Thoracic aorta (tissue), 2 donors: ENCODE results near the gene KLHL29. TPM values are rescaled to one million over a fixed set of nuclear protein-coding genes. Genes with fewer than 3 reads are reported as not detected.

ENCODE experiments used
- ATAC-seq: fragments of 150-250 bp; one replicate; pipeline ENCODE4 v1.8.0; 2017; ENCODE audit warnings: low read depth; ENCODE audit not compliant: insufficient number of reproducible peaks, low FRiP score
- DNase-seq: peaks from one replicate; pipeline ENCODE4 v3.0.0-alpha.2; 2020; ENCODE audit warnings: low spot score
- H3K27ac ChIP-seq, 2 donors: fragments of 200-600 bp; sonication (generic); 1 replicate in 1 of 2; 2 replicates in 1 of 2; pipeline ENCODE4 v1.5.1; 2016; ENCODE audit warnings: mild to moderate bottlenecking in 2 of 2, moderate library complexity in 2 of 2
- H3K27me3 ChIP-seq: fragments of 200-600 bp; sonication (generic); replicated peaks from 2 replicates; pipeline ENCODE4 v1.6.0; 2016; ENCODE audit warnings: mild to moderate bottlenecking; ENCODE audit not compliant: insufficient read depth
- H3K36me3 ChIP-seq: fragments of 200-600 bp; sonication (generic); one replicate; pipeline ENCODE4 v1.5.1; 2016
- H3K4me1 ChIP-seq, 2 donors: fragments of 200-600 bp; sonication (generic); 1 replicate in 1 of 2; 2 replicates in 1 of 2; pipeline versions ENCODE4 v1.5.1 to v1.6.0; 2016; ENCODE audit warnings: low read depth in 2 of 2, mild to moderate bottlenecking in 1 of 2; ENCODE audit not compliant: control insufficient read depth in 1 of 2
- H3K4me3 ChIP-seq: fragments of 200-600 bp; sonication (generic); 2 replicates; pipeline ENCODE4 v1.5.1; 2016; ENCODE audit warnings: mild to moderate bottlenecking
- H3K9me3 ChIP-seq: fragments of 200-600 bp; sonication (generic); 2 replicates; pipeline ENCODE4 v1.5.1; 2016
- CTCF ChIP-seq: fragments of 200-600 bp; sonication (generic); IDR thresholded peaks from one replicate; pipeline ENCODE4 v1.5.1; 2019; ENCODE audit warnings: antibody characterized with exemption
- total RNA-seq, 2 donors: library from RNA; depleted of rRNA; stranded (reverse); fragments of >200 nt; gene quantifications; one replicate each; pipeline versions ENCODE4 v1.1.0 to v1.2.3, GENCODE V29; 2016

The KLHL29 gene
- total RNA-seq, 2 donors from 2014 or later, result 18.5 to 24.4 TPM

GRCh38 chr2:23600346-23600745 is 215.4 kb downstream of the KLHL29 start:
- Histone ChIP-seq H3K27me3 (no peaks in the 10 kb centered on the region), H3K4me1 (peaks cover 7 to 16% of the 10 kb centered on the region in 2 donors), H3K9me3 (no peaks in the 10 kb centered on the region), H3K27ac (no peak overlapping the region), H3K36me3 (no peaks in the 10 kb centered on the region), H3K4me3 (no peak overlapping the region)
- ATAC-seq (no peak), DNase-seq (no peak)
- TF ChIP-seq CTCF, result no peak

GRCh38 chr2:23601301-23601965 is 216.5 kb downstream of the KLHL29 start:
- Histone ChIP-seq H3K9me3 (no peaks in the 10 kb centered on the region), H3K27me3 (no peaks in the 10 kb centered on the region), H3K36me3 (no peaks in the 10 kb centered on the region), H3K4me3 (no peak overlapping the region), H3K27ac (no peak overlapping the region), H3K4me1 (peaks cover 4 to 5% of the 10 kb centered on the region in 2 donors)
- no peak for TF ChIP-seq CTCF
- no peak for ATAC-seq
- DNase-seq, result no peak

GRCh38 chr2:23602116-23602515 is 217.1 kb downstream of the KLHL29 start:
- ATAC-seq, result no peak

GRCh38 chr2:23603156-23603555 is 218.2 kb downstream of the KLHL29 start:
- H3K36me3 ChIP-seq, result no peaks in the 10 kb centered on the region
- no peak for ATAC-seq
- H3K27ac ChIP-seq, result no peak overlapping the region
- no peaks in the 10 kb centered on the region for H3K4me1 ChIP-seq
- no peak for DNase-seq
- no peak for TF ChIP-seq CTCF
- no peak overlapping the region for H3K4me3 ChIP-seq
- H3K27me3 ChIP-seq, result no peaks in the 10 kb centered on the region
- no peaks in the 10 kb centered on the region for H3K9me3 ChIP-seq

More at GRCh38 chr2:23602116-23602515, 217.1 kb downstream of the KLHL29 start:
- Histone ChIP-seq H3K4me3 (no peak overlapping the region), H3K9me3 (no peaks in the 10 kb centered on the region), H3K4me1 (no peaks in the 10 kb centered on the region), H3K27ac (no peak overlapping the region), H3K36me3 (no peaks in the 10 kb centered on the region), H3K27me3 (no peaks in the 10 kb centered on the region)
- DNase-seq, result no peak
- TF ChIP-seq CTCF, result no peak

- Histone ChIP-seq H3K27me3 (no peaks in the 10 kb centered on the region), H3K27ac (no peak overlapping the region), H3K4me1 (no peaks in the 10 kb centered on the region), H3K9me3 (no peaks in the 10 kb centered on the region), H3K36me3 (no peaks in the 10 kb centered on the region), H3K4me3 (no peak overlapping the region)
- ATAC-seq (no peak), DNase-seq (no peak)
- TF ChIP-seq CTCF, result no peak
These were observed 218.6 kb downstream of the KLHL29 start for GRCh38 chr2:23603581-23603980.
